HG02623 (cell line): ENCODE data around the gene CYS1.
"Not testable (repeated sequence)": the region's sequence is repeated elsewhere in the genome, so short reads cannot be mapped to it uniquely, and the experiment has no call there.

ENCODE experiments used
- ATAC-seq: cut with Tn5 transposase; IDR thresholded peaks from one replicate; pipeline ENCODE4 v1.9.1; 2021; ENCODE audit warnings: moderate library complexity; ENCODE audit not compliant: unreplicated experiment

The CYS1 gene

GRCh38 chr2:10033251-10034006 lies 46.8 kb downstream of the CYS1 start:
- ATAC-seq, result no peak

GRCh38 chr2:10032746-10033105 lies 47.5 kb downstream of the CYS1 start:
- ATAC-seq, result no peak

- no peak for ATAC-seq
These were observed 48.1 kb downstream of the CYS1 start for GRCh38 chr2:10031886-10032745.

GRCh38 chr2:10030798-10031197 lies 49.4 kb downstream of the CYS1 start:
- ATAC-seq, result not testable (repeated sequence)

- ATAC-seq, result no peak
These were observed 49.9 kb downstream of the CYS1 start for GRCh38 chr2:10030311-10030736.

GRCh38 chr2:10029875-10030223 lies 50.4 kb downstream of the CYS1 start:
- ATAC-seq, result no peak

GRCh38 chr2:10028988-10029874 lies 51.0 kb downstream of the CYS1 start:
- peak; percentile 66 for ATAC-seq

- no peak for ATAC-seq
These were observed 51.7 kb downstream of the CYS1 start for GRCh38 chr2:10028407-10028987.

GRCh38 chr2:10027660-10028330 lies 52.4 kb downstream of the CYS1 start:
- no peak for ATAC-seq

GRCh38 chr2:10026940-10027569 lies 53.2 kb downstream of the CYS1 start:
- no peak for ATAC-seq

GRCh38 chr2:10022966-10023662 lies 57.1 kb downstream of the CYS1 start:
- no peak for ATAC-seq

- no peak for ATAC-seq
These were observed 57.8 kb downstream of the CYS1 start for GRCh38 chr2:10022445-10022844.

- no peak for ATAC-seq
These were observed 58.2 kb downstream of the CYS1 start for GRCh38 chr2:10022041-10022421.

- ATAC-seq, result no peak
These were observed 60.4 kb downstream of the CYS1 start for GRCh38 chr2:10019602-10020400.

GRCh38 chr2:10019174-10019573 lies 61.0 kb downstream of the CYS1 start:
- ATAC-seq, result no peak

GRCh38 chr2:10017313-10017941 lies 62.8 kb downstream of the CYS1 start:
- no peak for ATAC-seq

GRCh38 chr2:10016802-10017258 lies 63.4 kb downstream of the CYS1 start:
- no peak for ATAC-seq
